ENCODE data around the gene CNTN4.

The CNTN4 gene

GRCh38 chr3:2283818-2284217 lies 185.2 kb downstream of the CNTN4 start:
- DNase-seq: no peak

GRCh38 chr3:2300938-2301337 lies 202.3 kb downstream of the CNTN4 start:
- no peak for DNase-seq

DNA sequence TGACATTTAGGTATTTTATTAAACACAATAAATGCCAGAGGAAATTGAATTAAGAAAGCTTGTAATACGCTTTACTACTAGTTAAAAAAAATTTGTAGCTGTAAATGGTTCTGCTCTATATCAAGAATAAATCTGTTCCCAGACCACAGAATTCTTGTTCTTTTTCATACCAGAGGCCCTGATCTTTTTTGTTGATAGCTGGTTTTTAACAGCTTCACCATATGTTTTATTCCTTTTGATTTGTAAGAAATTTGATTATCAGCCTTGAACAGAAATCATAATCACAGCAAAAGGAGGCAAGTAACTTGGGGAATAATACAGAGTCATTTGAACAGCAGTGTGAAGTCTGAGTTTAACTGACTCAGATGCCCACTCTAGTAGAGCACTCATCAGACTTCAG lies 202.7 kb downstream of the CNTN4 start:
- no peak for DNase-seq

GRCh38 chr3:2303566-2303965 lies 204.9 kb downstream of the CNTN4 start:
- no peak for DNase-seq

- no peak for DNase-seq
Observed at GRCh38 chr3:2311022-2311421, 212.4 kb downstream of the CNTN4 start.

DNA sequence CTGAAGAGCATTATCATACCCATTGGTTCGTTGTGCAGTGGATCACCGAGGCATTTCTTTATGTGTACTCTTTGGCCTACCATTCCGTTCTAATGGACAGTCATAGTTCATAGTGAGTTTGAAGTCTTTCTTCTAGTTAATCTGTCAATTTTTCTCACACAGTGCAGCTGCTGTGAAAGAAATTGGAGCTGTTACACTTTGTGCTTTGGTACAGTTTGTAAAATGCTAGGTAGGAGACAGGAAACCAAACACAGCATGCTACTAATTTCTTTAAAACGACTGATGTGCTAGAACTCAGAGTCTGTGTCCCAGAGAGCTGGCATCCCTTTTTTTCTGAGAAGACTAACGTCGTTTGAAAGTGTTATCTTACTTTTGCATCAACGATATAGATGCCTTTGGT lies 218.9 kb downstream of the CNTN4 start:
- no peak for DNase-seq

DNA sequence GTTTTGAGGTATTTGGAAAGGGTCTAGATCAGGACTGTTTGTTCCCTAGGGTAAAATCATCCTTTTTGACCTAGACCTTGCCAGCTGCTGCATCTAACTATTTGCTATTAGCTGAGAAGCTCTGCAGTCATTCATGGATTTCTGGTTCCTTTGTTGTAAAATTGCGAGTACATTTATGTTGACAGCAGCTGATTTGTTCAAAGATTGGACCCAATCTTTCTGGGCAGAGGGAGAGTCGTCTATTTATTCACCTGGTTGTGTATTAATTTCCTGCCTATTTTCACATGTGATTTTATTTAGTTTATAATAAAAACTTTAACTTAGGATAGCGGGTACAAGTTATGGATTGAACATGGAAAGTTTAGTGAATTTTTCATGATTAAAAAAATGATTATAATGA lies 236.3 kb downstream of the CNTN4 start:
- no peak for DNase-seq

GRCh38 chr3:2343031-2343682 lies 244.5 kb downstream of the CNTN4 start:
- no peak for DNase-seq

DNA sequence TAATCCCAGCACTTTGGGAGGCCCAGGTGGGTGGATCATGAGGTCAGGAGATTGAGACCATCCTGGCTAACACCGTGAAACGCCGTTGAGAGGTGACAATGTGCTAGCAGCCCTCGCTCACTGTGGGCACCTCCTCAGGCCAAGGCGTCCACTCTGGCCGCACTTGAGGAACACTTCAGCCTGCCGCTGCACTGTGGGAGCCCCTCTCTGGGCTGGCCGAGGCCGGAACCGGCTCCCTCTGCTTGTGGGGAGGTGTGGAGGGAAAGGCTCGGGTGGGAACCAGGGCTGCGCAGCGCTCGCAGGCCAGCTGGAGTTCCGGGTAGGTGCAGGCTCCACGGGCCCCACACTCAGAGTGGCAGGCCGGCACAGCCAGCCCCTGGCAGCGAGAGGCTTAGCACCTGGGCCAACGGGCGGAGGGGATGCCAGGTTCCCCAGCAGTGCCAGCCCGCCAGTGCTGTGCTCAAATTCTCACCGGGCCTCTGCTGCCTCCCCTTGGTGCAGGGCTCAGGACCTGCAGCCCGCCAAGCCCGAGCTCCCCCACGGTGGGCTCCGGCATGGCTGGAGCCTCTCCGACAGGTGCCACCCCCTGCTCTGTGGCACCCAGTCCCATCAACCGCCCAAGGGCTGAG lies 253.6 kb downstream of the CNTN4 start:
- DNase-seq: no peak

DNA sequence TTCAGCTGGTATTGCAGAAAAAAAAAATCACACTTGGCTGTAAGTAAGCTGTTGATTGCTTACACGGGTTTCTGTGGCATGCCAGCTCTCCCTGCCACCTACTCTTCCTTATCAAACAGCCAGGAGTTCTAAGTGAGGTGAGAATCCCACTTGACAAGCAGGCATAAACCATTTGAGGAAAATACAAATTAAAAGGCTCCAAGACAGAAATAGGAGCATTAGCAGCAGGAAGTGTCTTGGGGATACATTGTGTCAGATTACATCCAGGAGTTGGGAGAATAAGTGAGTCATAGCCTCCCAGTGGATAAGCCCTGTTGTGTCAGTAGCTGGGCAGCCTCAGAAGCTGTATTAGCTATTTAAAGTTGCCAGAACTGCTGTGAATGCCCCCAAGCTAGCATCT lies 256.0 kb downstream of the CNTN4 start:
- DNase-seq: no peak

DNA sequence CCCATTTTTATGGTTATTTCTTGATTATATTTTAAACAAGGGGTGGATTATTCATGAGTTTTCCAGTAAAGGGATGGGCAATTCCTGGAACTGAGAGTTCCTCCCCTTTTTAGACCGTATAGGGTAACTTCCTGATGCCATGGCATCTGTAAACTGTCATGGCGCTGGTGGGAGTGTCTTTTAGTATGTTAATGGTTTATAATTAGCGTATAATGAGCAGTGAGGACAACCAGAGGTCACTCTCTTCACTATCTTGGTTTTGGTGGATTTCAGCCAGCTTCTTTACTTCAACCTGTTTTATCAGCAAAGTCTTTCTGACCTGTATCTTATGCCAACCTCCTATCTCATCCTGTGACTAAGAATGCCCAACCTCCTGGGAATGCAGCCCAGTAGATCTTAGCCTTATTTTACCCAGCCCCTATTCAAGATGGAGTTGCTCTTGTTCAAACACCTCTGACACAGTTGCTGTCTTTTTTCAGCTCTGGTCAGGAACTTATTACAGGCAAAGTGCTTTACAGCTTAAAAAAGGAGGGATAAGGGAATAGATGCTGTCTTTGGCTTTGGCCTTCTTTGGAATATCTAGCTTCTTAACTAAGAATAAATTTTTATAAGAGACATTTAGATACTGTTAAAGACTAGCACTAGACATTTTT lies 257.8 kb downstream of the CNTN4 start:
- no peak for DNase-seq

GRCh38 chr3:2360815-2361214 lies 262.1 kb downstream of the CNTN4 start:
- no peak for DNase-seq

- no peak for DNase-seq
Observed at GRCh38 chr3:2362122-2362521, 263.5 kb downstream of the CNTN4 start.

DNA sequence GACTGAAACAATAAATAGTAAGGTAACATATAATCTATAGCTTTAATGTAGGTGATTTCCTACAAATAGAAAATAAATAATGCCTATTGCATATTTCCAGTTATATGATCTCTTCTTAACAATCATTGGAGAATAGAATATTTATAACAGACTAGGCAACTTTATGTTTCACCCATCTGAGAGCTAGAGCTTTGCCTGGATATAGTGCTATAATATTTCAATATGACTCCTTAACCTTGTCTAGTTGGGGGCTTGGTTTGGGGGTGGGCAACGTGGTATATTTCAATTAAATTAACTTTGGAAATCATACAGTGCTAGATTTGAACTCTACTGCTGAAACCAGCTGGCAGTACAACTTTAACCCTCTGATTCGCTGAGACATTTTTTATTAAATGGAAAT lies 265.2 kb downstream of the CNTN4 start:
- no peak for DNase-seq

DNA sequence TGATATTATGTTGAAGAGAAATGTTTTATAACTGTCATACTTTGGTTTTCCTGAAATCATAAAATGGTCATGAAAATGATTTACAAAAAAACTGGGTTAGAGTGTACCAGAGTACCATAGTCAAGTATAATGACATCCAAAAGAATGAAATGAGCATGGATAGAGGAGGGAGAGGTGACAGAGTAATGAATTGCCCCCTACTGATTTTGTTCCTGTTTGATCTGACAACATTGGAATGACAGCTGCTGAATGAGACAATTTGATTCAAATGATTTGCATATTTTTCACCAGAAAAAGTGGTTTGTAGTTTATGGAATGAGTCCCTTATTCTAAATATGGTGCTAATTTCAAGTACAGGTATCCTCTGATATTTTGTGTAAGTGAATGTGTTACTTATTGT lies 271.7 kb downstream of the CNTN4 start:
- no peak for DNase-seq

- DNase-seq: no peak
Observed at GRCh38 chr3:2372306-2372705, 273.6 kb downstream of the CNTN4 start.

DNA sequence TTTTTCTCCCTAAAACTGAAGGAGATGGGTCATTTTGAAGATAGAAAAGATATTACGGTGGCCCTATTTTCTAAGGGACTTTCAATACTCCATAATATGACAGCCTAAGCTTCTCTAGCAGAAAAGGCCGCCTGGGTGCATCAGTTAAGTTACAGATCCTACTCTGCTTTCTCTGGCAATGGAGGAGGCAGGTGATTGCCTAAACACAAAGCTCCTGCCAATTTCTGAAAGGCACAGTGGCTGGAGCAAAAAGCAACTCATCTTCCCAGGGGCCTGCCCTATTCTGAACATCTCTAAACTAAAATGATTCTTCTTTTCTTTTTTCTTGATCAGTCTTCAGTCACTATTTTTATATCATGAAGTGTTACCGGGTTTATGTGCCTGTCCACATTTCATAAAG lies 276.7 kb downstream of the CNTN4 start:
- no peak for DNase-seq

DNA sequence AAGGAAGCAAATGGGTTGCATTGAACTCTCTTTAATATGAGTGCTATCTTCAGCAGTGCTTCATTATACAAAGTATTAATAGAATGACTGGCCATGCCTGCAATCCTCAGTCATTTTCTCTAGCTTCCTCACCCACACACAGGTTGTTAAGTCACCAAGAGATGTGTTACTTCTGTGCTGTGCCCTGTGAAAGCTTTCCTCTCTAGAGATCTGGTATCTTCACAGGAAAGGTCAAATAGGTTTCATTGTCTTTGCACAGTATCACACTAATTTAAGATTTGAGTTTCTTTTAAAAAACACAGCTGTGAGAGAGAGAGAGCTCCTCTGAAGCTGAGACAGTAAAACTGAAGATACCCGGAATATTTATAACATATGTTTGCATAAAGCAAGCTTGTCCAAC lies 278.6 kb downstream of the CNTN4 start:
- DNase-seq: no peak

- no peak for DNase-seq
Observed at GRCh38 chr3:2390926-2391532, 292.4 kb downstream of the CNTN4 start.

GRCh38 chr3:2391896-2392295 lies 293.2 kb downstream of the CNTN4 start:
- no peak for DNase-seq

DNA sequence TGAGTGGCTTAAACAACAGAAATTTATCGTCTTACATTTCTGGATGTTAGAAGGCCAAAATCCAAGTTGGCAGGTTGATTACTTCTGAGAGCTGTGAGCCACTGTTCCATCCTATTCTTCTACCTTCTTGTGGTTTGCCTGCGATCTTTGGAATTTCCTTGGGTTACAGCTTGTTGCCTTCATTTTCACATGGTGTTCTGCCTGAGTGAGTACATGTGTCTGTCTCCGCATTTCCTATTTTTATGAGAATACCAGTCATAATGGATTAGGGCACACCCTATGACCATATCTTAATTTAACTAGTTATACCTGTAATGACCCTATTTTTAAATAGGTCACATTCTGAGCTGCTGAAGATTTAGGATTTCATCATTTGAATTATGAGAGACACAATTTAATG lies 294.3 kb downstream of the CNTN4 start:
- no peak for DNase-seq

GRCh38 chr3:2415083-2415482 lies 316.4 kb downstream of the CNTN4 start:
- no peak for DNase-seq

GRCh38 chr3:2420919-2421318 lies 322.3 kb downstream of the CNTN4 start:
- DNase-seq: no peak

GRCh38 chr3:2423143-2423542 lies 324.5 kb downstream of the CNTN4 start:
- DNase-seq: no peak

Data from NCI-H2029 treated with DMSO at 0.1 percent for 48 hours (cell line).